Calu3 (cell line): ENCODE data around the gene NTRK2. TPM values are rescaled to one million over a fixed set of nuclear protein-coding genes. Genes with fewer than 3 reads are reported as not detected.

Experiments used
- BruUV-seq: library from RNA; stranded (reverse); fragments of 400-500 nt; replicated peaks from 2 replicates; lab custom pipeline; 2021; lab: Mats Ljungman, UMichigan
- CTCF ChIA-PET: fragments of 300-600 bp; sonication (Branson Sonifier 250); formaldehyde crosslinking; loops from one replicate; lab custom pipeline; 2022; ENCODE audit warnings: antibody characterized with exemption; lab: Charles Lee
- DNase-seq: peaks from one replicate; pipeline ENCODE4 v3.0.0; 2022
- H3K27ac Mint-ChIP-seq: one replicate; pipeline ENCODE4 v1.8.0; 2022; ENCODE audit warnings: mixed read lengths; ENCODE audit not compliant: unreplicated experiment
- H3K27me3 Mint-ChIP-seq: one replicate; pipeline ENCODE4 v1.8.0; 2022; ENCODE audit warnings: mixed read lengths; ENCODE audit not compliant: unreplicated experiment
- H3K36me3 Mint-ChIP-seq: one replicate; pipeline ENCODE4 v1.8.0; 2022; ENCODE audit warnings: mild to moderate bottlenecking, moderate library complexity, mixed read lengths; ENCODE audit not compliant: insufficient read depth, unreplicated experiment
- H3K4me1 Mint-ChIP-seq: one replicate; pipeline ENCODE4 v1.8.0; 2022; ENCODE audit warnings: mild to moderate bottlenecking, low read depth, mixed read lengths; ENCODE audit not compliant: unreplicated experiment
- H3K4me3 Mint-ChIP-seq: one replicate; pipeline ENCODE4 v1.8.0; 2022; ENCODE audit warnings: mild to moderate bottlenecking, low read depth, moderate library complexity, mixed read lengths; ENCODE audit not compliant: unreplicated experiment
- H3K9me3 Mint-ChIP-seq: one replicate; pipeline ENCODE4 v1.8.0; 2022; ENCODE audit warnings: low read depth, mixed read lengths; ENCODE audit not compliant: unreplicated experiment
- CTCF ChIP-seq: fragments of 200-600 bp; IDR thresholded peaks from one replicate; pipeline ENCODE4 v1.8.0; 2022; ENCODE audit warnings: antibody characterized with exemption; ENCODE audit not compliant: unreplicated experiment
- intact Hi-C: fragments of 100-400 bp; cut with micrococcal nuclease; formaldehyde crosslinking; loops from one replicate; pipeline ENCODE4 v1.10.0; 2022; ENCODE audit not compliant: unreplicated experiment
- total RNA-seq: library from RNA; stranded (reverse); gene quantifications from 2 replicates; pipeline ENCODE4 v1.2.3, GENCODE V29; 2022

The NTRK2 gene
- total RNA-seq, 1 experiment from 2014 or later = 2.1 TPM

DNA sequence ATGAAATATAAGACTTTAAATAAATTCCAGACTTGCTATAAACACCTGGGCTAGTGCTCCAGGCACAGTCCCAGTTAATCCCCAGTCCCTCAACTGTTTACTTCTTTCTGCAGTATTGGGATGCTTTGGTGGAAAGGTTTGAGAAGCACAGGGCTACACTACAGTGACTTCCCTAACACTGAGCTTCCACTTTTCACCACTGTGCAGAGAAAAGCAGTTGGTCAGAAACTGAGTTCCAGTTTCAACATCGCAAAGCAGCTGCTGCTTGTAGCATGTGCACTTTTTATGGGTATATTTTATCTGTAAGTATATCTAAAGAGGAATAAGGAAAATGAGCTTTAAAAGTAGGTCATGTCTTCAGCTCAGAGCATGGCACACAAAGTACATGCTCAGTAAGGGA, 339.7 kb downstream of the NTRK2 start:
- TF ChIP-seq CTCF = no peak
- no peak overlapping the region for H3K27ac Mint-ChIP-seq
- peaks cover 15% of the 10 kb centered on the region for H3K27me3 Mint-ChIP-seq
- H3K4me1 Mint-ChIP-seq = peaks cover 8% of the 10 kb centered on the region
- intact Hi-C loops = no loop called here
- no peaks in the 10 kb centered on the region for H3K36me3 Mint-ChIP-seq
- CTCF ChIA-PET = interaction anchor here (0.9 kb wide), 1 partner anchor 12 kb away, joined by 3 read pairs; no protein-coding TSS in a partner anchor
- DNase-seq = no peak
- H3K9me3 Mint-ChIP-seq = no peaks in the 10 kb centered on the region
- no TSS peak for BruUV-seq
- H3K4me3 Mint-ChIP-seq = no peak overlapping the region

- Mint-ChIP-seq H3K36me3 (no peaks in the 10 kb centered on the region), H3K27ac (no peak overlapping the region), H3K27me3 (no peaks in the 10 kb centered on the region), H3K9me3 (no peaks in the 10 kb centered on the region), H3K4me1 (peaks cover 29% of the 10 kb centered on the region), H3K4me3 (no peak overlapping the region)
- no peak for DNase-seq
- CTCF ChIA-PET = no interaction called here
- TF ChIP-seq CTCF = no peak
- no TSS peak for BruUV-seq
- intact Hi-C loops = no loop called here
Observed at GRCh38 chr9:85013703-85014102, 344.2 kb downstream of the NTRK2 start.

DNA sequence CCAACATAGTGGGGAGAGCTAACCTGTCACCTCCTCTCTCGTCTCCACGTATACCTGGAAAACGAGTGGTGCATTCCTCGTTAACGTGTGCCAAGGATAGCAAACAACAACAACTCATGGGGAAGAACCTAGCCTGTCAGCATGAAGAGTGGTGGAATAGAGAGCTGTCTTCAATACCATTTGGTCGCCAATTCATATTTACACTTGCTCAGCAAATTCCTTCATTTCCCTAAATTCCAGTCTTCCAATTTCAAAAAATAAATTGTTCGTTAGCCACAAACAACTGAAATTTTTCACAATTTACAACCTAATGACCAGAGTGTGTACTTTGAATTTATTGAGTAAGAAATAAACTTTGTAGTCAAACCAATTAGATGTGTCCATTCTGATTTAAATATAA, 344.8 kb downstream of the NTRK2 start:
- no peak for TF ChIP-seq CTCF
- intact Hi-C loops = no loop called here
- Mint-ChIP-seq H3K9me3 (no peaks in the 10 kb centered on the region), H3K27me3 (no peaks in the 10 kb centered on the region), H3K27ac (no peak overlapping the region), H3K4me3 (no peak overlapping the region), H3K36me3 (no peaks in the 10 kb centered on the region), H3K4me1 (peaks cover 29% of the 10 kb centered on the region)
- no TSS peak for BruUV-seq
- CTCF ChIA-PET = no interaction called here
- no peak for DNase-seq

GRCh38 chr9:85016384-85017006, 347.0 kb downstream of the NTRK2 start:
- CTCF ChIA-PET = no interaction called here

More at GRCh38 chr9:85016384-85017006, 347.0 kb downstream of the NTRK2 start:
- Mint-ChIP-seq H3K36me3 (no peaks in the 10 kb centered on the region), H3K27me3 (no peaks in the 10 kb centered on the region), H3K27ac (no peak overlapping the region), H3K4me3 (no peak overlapping the region), H3K9me3 (no peaks in the 10 kb centered on the region), H3K4me1 (peaks cover 29% of the 10 kb centered on the region)
- DNase-seq = peak; percentile 30
- no TSS peak for BruUV-seq
- no peak for TF ChIP-seq CTCF
- intact Hi-C loops = no loop called here
